Right renal cortex interstitium (tissue), 3 donors: ENCODE measurements around the gene CTNNA3. TPM values are rescaled to one million over a fixed set of nuclear protein-coding genes. Genes with fewer than 3 reads are reported as not detected.

Experiments
- DNase-seq, 3 donors: peaks; one replicate each; pipeline ENCODE4 v3.0.0-alpha.2; 2013; ENCODE audit warnings: low read depth in 3 of 3, low spot score in 2 of 3
- polyA plus RNA-seq, 3 donors: library from polyadenylated mRNA; unstranded; fragments of 120-200 nt; gene quantifications; one replicate each; pipeline ENCODE4 v1.2.1, GENCODE V29; 2013; ENCODE audit not compliant: insufficient read length in 3 of 3

CTNNA3 gene
- polyA plus RNA-seq, 3 donors: 4.0 to 6.3 (median 4.8) TPM

GRCh38 chr10:67156239-67156638 is 539.8 kb downstream of the CTNNA3 start:
- DNase-seq: no peak

- no peak for DNase-seq
These were observed 544.5 kb downstream of the CTNNA3 start for GRCh38 chr10:67151471-67151870.

GRCh38 chr10:67144530-67144929 is 551.5 kb downstream of the CTNNA3 start:
- no peak for DNase-seq

GRCh38 chr10:67141300-67141699 is 554.7 kb downstream of the CTNNA3 start:
- no peak for DNase-seq

GRCh38 chr10:67140641-67141040 is 555.4 kb downstream of the CTNNA3 start:
- DNase-seq: no peak

GRCh38 chr10:67127441-67127840 is 568.6 kb downstream of the CTNNA3 start:
- no peak for DNase-seq

GRCh38 chr10:67119651-67120050 is 576.3 kb downstream of the CTNNA3 start:
- no peak for DNase-seq

GRCh38 chr10:67115972-67116371 is 580.0 kb downstream of the CTNNA3 start:
- no peak for DNase-seq

GRCh38 chr10:67114945-67115344 is 581.0 kb downstream of the CTNNA3 start:
- no peak for DNase-seq

- DNase-seq: no peak
These were observed 583.2 kb downstream of the CTNNA3 start for GRCh38 chr10:67112765-67113164.

GRCh38 chr10:67110286-67110685 is 585.7 kb downstream of the CTNNA3 start:
- no peak for DNase-seq

- DNase-seq: no peak
These were observed 588.3 kb downstream of the CTNNA3 start for GRCh38 chr10:67107670-67108069.

GRCh38 chr10:67100951-67101350 is 595.0 kb downstream of the CTNNA3 start:
- DNase-seq: no peak

- no peak for DNase-seq
These were observed 597.5 kb downstream of the CTNNA3 start for GRCh38 chr10:67098461-67098860.

GRCh38 chr10:67095531-67095930 is 600.5 kb downstream of the CTNNA3 start:
- DNase-seq: no peak

- DNase-seq: no peak
These were observed 608.0 kb downstream of the CTNNA3 start for GRCh38 chr10:67088036-67088435.

GRCh38 chr10:67087135-67087425 is 608.9 kb downstream of the CTNNA3 start:
- DNase-seq: no peak

GRCh38 chr10:67086327-67087134 is 609.5 kb downstream of the CTNNA3 start:
- no peak for DNase-seq

GRCh38 chr10:67079126-67079525 is 616.9 kb downstream of the CTNNA3 start:
- DNase-seq: no peak

GRCh38 chr10:67077376-67077775 is 618.6 kb downstream of the CTNNA3 start:
- DNase-seq: no peak

GRCh38 chr10:67076144-67076543 is 619.9 kb downstream of the CTNNA3 start:
- no peak for DNase-seq

GRCh38 chr10:67075491-67075971 is 620.5 kb downstream of the CTNNA3 start:
- no peak for DNase-seq

- DNase-seq: no peak
These were observed 623.3 kb downstream of the CTNNA3 start for GRCh38 chr10:67072654-67073053.
